HL-60 (cell line): ENCODE data around the gene CD69.

Source experiments
- CTCF ChIP-seq: IDR thresholded peaks from one replicate; pipeline ENCODE4 v1.5.1; 2011; ENCODE audit warnings: low read length, control low read depth, inconsistent platforms; ENCODE audit not compliant: insufficient read depth
- GABPA ChIP-seq: IDR thresholded peaks from 2 replicates; pipeline ENCODE4 v1.6.1; 2012; ENCODE audit warnings: low read depth
- POLR2AphosphoS5 ChIP-seq: IDR thresholded peaks from 2 replicates; pipeline ENCODE4 v1.6.1; 2012; ENCODE audit warnings: low read depth
- REST ChIP-seq: IDR thresholded peaks from 2 replicates; pipeline ENCODE4 v1.6.1; 2012; ENCODE audit warnings: low read depth; ENCODE audit not compliant: insufficient replicate concordance

GRCh38 chr12:9796971-9797370 lies 36.3 kb upstream of the CD69 start:
- TF ChIP-seq CTCF, result no peak
- TF ChIP-seq REST, result no peak
- no peak for TF ChIP-seq POLR2AphosphoS5
- TF ChIP-seq GABPA, result no peak
